Measurements from ENCODE around the gene SMIM10L2A.

The SMIM10L2A gene

DNA sequence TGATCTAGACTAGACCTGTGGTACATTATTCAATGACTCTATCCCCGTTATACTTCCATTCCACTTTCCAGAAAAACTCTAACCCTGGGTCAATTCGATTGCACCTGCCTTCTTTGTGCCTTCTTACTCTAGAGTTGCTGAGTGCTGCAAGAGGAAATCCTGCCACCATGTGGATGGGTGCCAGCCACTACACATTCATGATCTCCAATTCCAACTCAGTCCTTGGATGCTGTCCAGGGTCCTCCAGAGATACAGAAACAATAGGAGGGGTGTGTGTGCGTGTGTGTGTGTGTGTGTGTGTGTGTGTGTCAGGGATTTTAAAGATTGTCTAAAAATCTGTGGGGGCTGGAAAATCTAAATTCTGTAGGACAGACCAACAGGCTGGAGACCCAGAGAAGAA is 55.8 kb downstream of the SMIM10L2A start:
- no peaks in the 10 kb centered on the region for H3K36me3 ChIP-seq (ENCODE audit: control insufficient read depth in 2 of 2, insufficient read depth in 1 of 2, low read length in 2 of 2)
- ChIA-PET CTCF (no interaction called here), POLR2A (no interaction called here)
- H3K4me3 ChIP-seq (ENCODE audit: low read depth, low read length): no peak overlapping the region
- H3K9me3 ChIP-seq (ENCODE audit: control insufficient read depth, insufficient read depth, low read depth, low read length): no peaks in the 10 kb centered on the region
- no peaks in the 10 kb centered on the region for H3K4me1 ChIP-seq (ENCODE audit: control insufficient read depth, insufficient read depth, low read length)
- H3K27ac ChIP-seq (ENCODE audit: extremely low read depth, low read depth, low read length): no peak overlapping the region
- TF ChIP-seq ZNF112 (tag by site-specific recombination; IDR thresholded peaks at IDR 0.05) (no peak), ZNF707 (tag by site-specific recombination; IDR thresholded peaks at IDR 0.05) (no peak), ZNF398 (tag by site-specific recombination; IDR thresholded peaks at IDR 0.05) (peak; percentile 54), ZNF169 (tag by site-specific recombination; IDR thresholded peaks at IDR 0.05) (no peak), ZNF202 (tag by site-specific recombination; IDR thresholded peaks at IDR 0.05; ENCODE audit: borderline replicate concordance) (no peak), ZNF114 (tag by site-specific recombination; IDR thresholded peaks at IDR 0.05) (no peak), KLF16 (tag by site-specific recombination; IDR thresholded peaks at IDR 0.05) (no peak), ZNF792 (tag by site-specific recombination; IDR thresholded peaks at IDR 0.05) (no peak), ZNF548 (tag by site-specific recombination; IDR thresholded peaks at IDR 0.05) (no peak), ZNF610 (tag by site-specific recombination; IDR thresholded peaks at IDR 0.05; ENCODE audit: borderline replicate concordance) (no peak), ZBTB21 (tag by site-specific recombination; IDR thresholded peaks at IDR 0.05) (no peak), ZNF184 (tag by site-specific recombination; IDR thresholded peaks at IDR 0.05) (no peak), ZNF837 (tag by site-specific recombination; IDR thresholded peaks at IDR 0.05) (no peak), ZNF560 (tag by site-specific recombination; IDR thresholded peaks at IDR 0.05; ENCODE audit: borderline replicate concordance) (no peak), KLF1 (tag by site-specific recombination; IDR thresholded peaks at IDR 0.05) (no peak), ZNF302 (tag by site-specific recombination; IDR thresholded peaks at IDR 0.05; ENCODE audit: low read depth) (no peak), ZSCAN18 (tag by site-specific recombination; IDR thresholded peaks at IDR 0.05) (no peak), ZNF660 (tag by site-specific recombination; IDR thresholded peaks at IDR 0.05) (no peak; the same call in 1 of the 2 replicates), ZNF292 (tag by site-specific recombination; IDR thresholded peaks at IDR 0.05; ENCODE audit: borderline replicate concordance, low read depth) (no peak), ZNF670 (tag by site-specific recombination; IDR thresholded peaks at IDR 0.05; ENCODE audit: low read depth) (no peak), ZNF530 (tag by site-specific recombination; IDR thresholded peaks at IDR 0.05; ENCODE audit: low read depth) (no peak), CTCF (tag by site-specific recombination; IDR thresholded peaks at IDR 0.05) (peak; percentile 69), ZFP41 (tag by site-specific recombination; IDR thresholded peaks at IDR 0.05; ENCODE audit: borderline replicate concordance) (no peak), BCL11B (tag by site-specific recombination; IDR thresholded peaks at IDR 0.05; ENCODE audit: low read depth) (no peak), REST (tag by site-specific recombination; IDR thresholded peaks at IDR 0.05) (peak; percentile 97)
- TF ChIP-seq, protein P1, sequence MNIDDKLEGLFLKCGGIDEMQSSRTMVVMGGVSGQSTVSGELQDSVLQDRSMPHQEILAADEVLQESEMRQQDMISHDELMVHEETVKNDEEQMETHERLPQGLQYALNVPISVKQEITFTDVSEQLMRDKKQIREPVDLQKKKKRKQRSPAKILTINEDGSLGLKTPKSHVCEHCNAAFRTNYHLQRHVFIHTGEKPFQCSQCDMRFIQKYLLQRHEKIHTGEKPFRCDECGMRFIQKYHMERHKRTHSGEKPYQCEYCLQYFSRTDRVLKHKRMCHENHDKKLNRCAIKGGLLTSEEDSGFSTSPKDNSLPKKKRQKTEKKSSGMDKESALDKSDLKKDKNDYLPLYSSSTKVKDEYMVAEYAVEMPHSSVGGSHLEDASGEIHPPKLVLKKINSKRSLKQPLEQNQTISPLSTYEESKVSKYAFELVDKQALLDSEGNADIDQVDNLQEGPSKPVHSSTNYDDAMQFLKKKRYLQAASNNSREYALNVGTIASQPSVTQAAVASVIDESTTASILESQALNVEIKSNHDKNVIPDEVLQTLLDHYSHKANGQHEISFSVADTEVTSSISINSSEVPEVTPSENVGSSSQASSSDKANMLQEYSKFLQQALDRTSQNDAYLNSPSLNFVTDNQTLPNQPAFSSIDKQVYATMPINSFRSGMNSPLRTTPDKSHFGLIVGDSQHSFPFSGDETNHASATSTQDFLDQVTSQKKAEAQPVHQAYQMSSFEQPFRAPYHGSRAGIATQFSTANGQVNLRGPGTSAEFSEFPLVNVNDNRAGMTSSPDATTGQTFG (tag by site-specific recombination; IDR thresholded peaks at IDR 0.05; ENCODE audit: borderline replicate concordance): no peak
- TF ChIP-seq, protein P2, sequence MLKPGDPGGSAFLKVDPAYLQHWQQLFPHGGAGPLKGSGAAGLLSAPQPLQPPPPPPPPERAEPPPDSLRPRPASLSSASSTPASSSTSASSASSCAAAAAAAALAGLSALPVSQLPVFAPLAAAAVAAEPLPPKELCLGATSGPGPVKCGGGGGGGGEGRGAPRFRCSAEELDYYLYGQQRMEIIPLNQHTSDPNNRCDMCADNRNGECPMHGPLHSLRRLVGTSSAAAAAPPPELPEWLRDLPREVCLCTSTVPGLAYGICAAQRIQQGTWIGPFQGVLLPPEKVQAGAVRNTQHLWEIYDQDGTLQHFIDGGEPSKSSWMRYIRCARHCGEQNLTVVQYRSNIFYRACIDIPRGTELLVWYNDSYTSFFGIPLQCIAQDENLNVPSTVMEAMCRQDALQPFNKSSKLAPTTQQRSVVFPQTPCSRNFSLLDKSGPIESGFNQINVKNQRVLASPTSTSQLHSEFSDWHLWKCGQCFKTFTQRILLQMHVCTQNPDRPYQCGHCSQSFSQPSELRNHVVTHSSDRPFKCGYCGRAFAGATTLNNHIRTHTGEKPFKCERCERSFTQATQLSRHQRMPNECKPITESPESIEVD (tag by site-specific recombination; IDR thresholded peaks at IDR 0.05): no peak

Data from HEK293 (cell line).